HCT116 (cell line): ENCODE measurements around the gene IL1RAPL2. TPM values are rescaled to one million over a fixed set of nuclear protein-coding genes. Genes with fewer than 3 reads are reported as not detected.

Experiments
- ATAC-seq: fragments of 200-7000 bp; cut with Tn5 transposase; 2 replicates; pipeline ENCODE4 v1.9.1; 2020; ENCODE audit warnings: mild to moderate bottlenecking, moderate library complexity
- BruUV-seq: library from RNA; stranded (reverse); fragments of 400-500 nt; replicated peaks from 2 replicates; lab custom pipeline; 2021; lab: Mats Ljungman, UMichigan
- CTCF ChIA-PET: fragments of 300-600 bp; sonication (Branson Sonifier 250); formaldehyde crosslinking; loops from one replicate; lab custom pipeline; 2021; ENCODE audit warnings: antibody characterized with exemption; lab: Charles Lee
- POLR2A ChIA-PET: fragments of 300-600, 350-600 bp; sonication (Branson Sonifier 250); formaldehyde crosslinking; loops from one replicate; lab custom pipeline; 2021; ENCODE audit warnings: antibody characterized with exemption; lab: Charles Lee
- RAD21 ChIA-PET, 2 experiments: fragments of 300-600 bp; sonication (Branson Sonifier 250); formaldehyde crosslinking; loops; one replicate each; lab custom pipeline; 2023; ENCODE audit warnings: low total read pairs in 2 of 2; ENCODE audit not compliant: uncharacterized antibody in 2 of 2, unreplicated experiment in 2 of 2, low non-redundant PET in 1 of 2; lab: Charles Lee
- DNase-seq: peaks from one replicate; pipeline ENCODE4 v3.0.0-alpha.2; 2010; ENCODE audit warnings: low read depth, low spot score
- H2AFZ ChIP-seq: fragments of 200-600 bp; shearing (Covaris generic), sonication (generic); 2 replicates; pipeline ENCODE4 v1.6.1; 2017; ENCODE audit warnings: low read depth, mixed run types, mixed read lengths, antibody characterized with exemption, low read length; ENCODE audit not compliant: poor library complexity, severe bottlenecking
- H3K27ac ChIP-seq: 2 replicates; pipeline ENCODE4 v1.5.1; 2012; ENCODE audit warnings: low read depth, low read length
- H3K27me3 ChIP-seq: fragments of 200-600 bp; sonication (generic); 2 replicates; pipeline ENCODE4 v1.6.1; 2016; ENCODE audit warnings: mixed run types, low read length, mixed read lengths; ENCODE audit not compliant: insufficient read depth
- H3K36me3 ChIP-seq, 2 experiments: fragments of 200-500 bp in 1 of 2; fragments of 200-600 bp in 1 of 2; sonication (Bioruptor generic) in 1 of 2; sonication (generic) in 1 of 2; 2 replicates each; pipeline versions ENCODE4 v1.5.1 to v1.6.1; 2014 to 2016; ENCODE audit warnings: low read length in 2 of 2, inconsistent platforms in 1 of 2, mixed read lengths in 1 of 2, mixed run types in 1 of 2; ENCODE audit not compliant: insufficient read depth in 2 of 2, control insufficient read depth in 1 of 2
- H3K4me1 ChIP-seq, 2 experiments: fragments of 200-600 bp in 1 of 2; sonication (generic) in 1 of 2; 2 replicates each; pipeline versions ENCODE4 v1.5.1 to v1.6.1; 2012 to 2017; ENCODE audit warnings: low read length in 2 of 2, inconsistent platforms in 1 of 2, mild to moderate bottlenecking in 1 of 2, mixed read lengths in 1 of 2, mixed run types in 1 of 2, moderate library complexity in 1 of 2; ENCODE audit not compliant: insufficient read depth in 2 of 2, control insufficient read depth in 1 of 2
- H3K4me2 ChIP-seq: fragments of 200-600 bp; sonication (generic); 2 replicates; pipeline ENCODE4 v1.6.1; 2017; ENCODE audit warnings: mixed run types, low read length, mixed read lengths
- H3K4me3 ChIP-seq, 2 experiments: fragments of 200-600 bp in 1 of 2; sonication (generic) in 1 of 2; replicated peaks in 1 of 2; 2 replicates each; pipeline ENCODE4 v1.5.1; 2011 to 2016; ENCODE audit warnings: low read length in 2 of 2, control low read depth in 1 of 2, low read depth in 1 of 2, mild to moderate bottlenecking in 1 of 2, mixed read lengths in 1 of 2, mixed run types in 1 of 2
- H3K79me2 ChIP-seq: fragments of 200-600 bp; sonication (generic); 2 replicates; pipeline ENCODE4 v1.6.1; 2017; ENCODE audit warnings: mild to moderate bottlenecking, mixed run types, low read length, moderate library complexity, mixed read lengths; ENCODE audit not compliant: insufficient read depth
- H3K9ac ChIP-seq: fragments of 200-600 bp; sonication (generic); 2 replicates; pipeline ENCODE4 v1.6.1; 2016; ENCODE audit warnings: low read length, mixed read lengths
- H3K9me2 ChIP-seq: fragments of 200-600 bp; sonication (generic), shearing (Covaris generic); 2 replicates; pipeline ENCODE4 v1.6.1; 2017; ENCODE audit warnings: mixed run types, mild to moderate bottlenecking, moderate library complexity; ENCODE audit not compliant: insufficient read depth
- H3K9me3 ChIP-seq, 2 experiments: fragments of 200-500 bp in 1 of 2; fragments of 200-600 bp in 1 of 2; sonication (Bioruptor generic) in 1 of 2; sonication (generic) in 1 of 2; 2 replicates each; pipeline ENCODE4 v1.6.1; 2014 to 2017; ENCODE audit warnings: low read length in 2 of 2, mixed read lengths in 2 of 2, inconsistent platforms in 1 of 2, low read depth in 1 of 2, mild to moderate bottlenecking in 1 of 2, mixed run types in 1 of 2, moderate library complexity in 1 of 2; ENCODE audit not compliant: control insufficient read depth in 1 of 2, insufficient read depth in 1 of 2
- H4K20me1 ChIP-seq: fragments of 200-600 bp; sonication (generic), shearing (Covaris generic); 2 replicates; pipeline ENCODE4 v1.6.1; 2017; ENCODE audit warnings: mixed run types, mild to moderate bottlenecking, moderate library complexity; ENCODE audit not compliant: insufficient read depth
- CTCF ChIP-seq, 3 experiments: fragments of 200-600 bp in 1 of 3; sonication (generic) in 1 of 3; IDR thresholded peaks in 2 of 3; conservative IDR thresholded peaks in 1 of 3; 2 replicates each; pipeline ENCODE4 v1.5.1; 2012 to 2017; ENCODE audit warnings: low read depth in 2 of 3, low read length in 2 of 3, antibody characterized with exemption in 1 of 3, borderline replicate concordance in 1 of 3, control low read depth in 1 of 3, mild to moderate bottlenecking in 1 of 3, mixed read lengths in 1 of 3, mixed run types in 1 of 3, moderate library complexity in 1 of 3; ENCODE audit not compliant: insufficient read depth in 1 of 3
- JUND ChIP-seq: IDR thresholded peaks from 2 replicates; pipeline ENCODE4 v1.6.1; 2012
- SRF ChIP-seq: IDR thresholded peaks from 2 replicates; pipeline ENCODE4 v1.6.1; 2012; ENCODE audit warnings: low read depth
- intact Hi-C: fragments of 100-400 bp; cut with micrococcal nuclease; formaldehyde crosslinking; loops from 2 replicates; pipeline ENCODE4 v1.10.0; 2022
- total RNA-seq: library from RNA; stranded (reverse); gene quantifications from one replicate; pipeline ENCODE4 v1.2.1, GENCODE V29; 2021; ENCODE audit not compliant: unreplicated experiment

The IL1RAPL2 gene
- total RNA-seq, 1 experiment from 2014 or later, result not detected

- no peaks in the 10 kb centered on the region for H3K9me3 ChIP-seq
- H3K79me2 ChIP-seq, result no peaks in the 10 kb centered on the region
- H2AFZ ChIP-seq, result no peak overlapping the region
- intact Hi-C loops, result no loop called here
- POLR2A ChIA-PET, result no interaction called here
- no peaks in the 10 kb centered on the region for H3K27me3 ChIP-seq
- H3K9me2 ChIP-seq, result no peaks in the 10 kb centered on the region
- RAD21 ChIA-PET, result no interaction called here
- CTCF ChIA-PET, result no interaction called here
- no TSS peak for BruUV-seq
- no peak for ATAC-seq
- no peak overlapping the region for H3K4me2 ChIP-seq
- H3K4me1 ChIP-seq, result no peaks in the 10 kb centered on the region
- no peak overlapping the region for H3K9ac ChIP-seq
- no peak overlapping the region for H3K4me3 ChIP-seq
- TF ChIP-seq JUND, result no peak
- no peaks in the 10 kb centered on the region for H4K20me1 ChIP-seq
- DNase-seq, result no peak
- H3K36me3 ChIP-seq, result no peaks in the 10 kb centered on the region
- H3K27ac ChIP-seq, result no peak overlapping the region
Measured at GRCh38 chrX:105323928-105324327, 757.9 kb downstream of the IL1RAPL2 start.

GRCh38 chrX:105328773-105329172, 762.8 kb downstream of the IL1RAPL2 start:
- no peak overlapping the region for H3K4me2 ChIP-seq
- RAD21 ChIA-PET, result no interaction called here
- intact Hi-C loops, result no loop called here

More at GRCh38 chrX:105328773-105329172, 762.8 kb downstream of the IL1RAPL2 start:
- TF ChIP-seq CTCF (IDR thresholded peaks at IDR 0.05 in 2 of 3, conservative IDR thresholded peaks at IDR 0.05 in 1 of 3; ENCODE audit: borderline replicate concordance in 1 of 3, insufficient read depth in 1 of 3, low read depth in 2 of 3, low read length in 2 of 3), result no peak
- no peak for TF ChIP-seq SRF
- TF ChIP-seq, all 23 proteins: peak for 0
- no peaks in the 10 kb centered on the region for H3K4me1 ChIP-seq
- no peak overlapping the region for H3K4me3 ChIP-seq
- H3K27ac ChIP-seq, result no peak overlapping the region
- H3K9me2 ChIP-seq, result no peaks in the 10 kb centered on the region
- no peaks in the 10 kb centered on the region for H3K27me3 ChIP-seq
- H3K79me2 ChIP-seq, result no peaks in the 10 kb centered on the region
- ChIA-PET CTCF (no interaction called here), POLR2A (no interaction called here)
- H3K36me3 ChIP-seq, result no peaks in the 10 kb centered on the region
- BruUV-seq, result no TSS peak
- H4K20me1 ChIP-seq, result no peaks in the 10 kb centered on the region
- no peak overlapping the region for H3K9ac ChIP-seq
- ATAC-seq (no peak), DNase-seq (no peak)
- H3K9me3 ChIP-seq, result no peaks in the 10 kb centered on the region
- H2AFZ ChIP-seq, result no peak overlapping the region
